HepG2 (cell line): ENCODE measurements around the gene PGPEP1. TPM values are rescaled to one million over a fixed set of nuclear protein-coding genes. Genes with fewer than 3 reads are reported as not detected.

Experiments used
- ATAC-seq: fragments of 200-7000 bp; cut with Tn5 transposase; 3 replicates; pipeline ENCODE4 v1.9.1; 2020; ENCODE audit warnings: mild to moderate bottlenecking, moderate library complexity
- BruUV-seq: library from RNA; stranded (reverse); fragments of 400-500 nt; replicated peaks from 2 replicates; lab custom pipeline; 2021; lab: Mats Ljungman, UMichigan
- CTCF ChIA-PET: fragments of 300-600 bp; formaldehyde crosslinking; extraction: SDS; loops from one replicate; lab custom pipeline; 2021; ENCODE audit warnings: low total read pairs, inconsistent platforms, low intra/inter-chr PET ratio; lab: Yijun Ruan, JAX
- POLR2A ChIA-PET: fragments of 350-600 bp; sonication (Branson Sonifier 250); formaldehyde crosslinking; loops from one replicate; lab custom pipeline; 2020; ENCODE audit warnings: antibody characterized with exemption, inconsistent platforms; lab: Yijun Ruan, JAX
- DNase-seq: peaks from one replicate; pipeline ENCODE4 v3.0.0-alpha.2; 2015; ENCODE audit warnings: low spot score
- FAIRE-seq: peaks from 3 replicates; lab custom pipeline; 2011; peaks lifted over from hg19 to GRCh38; lab: Jason Lieb, UNC
- H2AFZ ChIP-seq: one replicate; pipeline ENCODE4 v1.6.1; 2011; ENCODE audit warnings: low read length, inconsistent platforms
- H3K27ac ChIP-seq: fragments of 300-600 bp; 3 replicates; pipeline ENCODE4 v1.8.0; 2011; ENCODE audit warnings: mixed run types, mild to moderate bottlenecking, mixed read lengths, low read length, inconsistent platforms; ENCODE audit not compliant: insufficient read depth; ENCODE audit errors: extremely low read length
- H3K27me3 ChIP-seq, 2 experiments: fragments of 200-600 bp in 1 of 2; 2 replicates in 1 of 2; 3 replicates in 1 of 2; pipeline versions ENCODE4 v1.6.0 to v1.8.0; 2011; ENCODE audit warnings: low read length in 2 of 2, mild to moderate bottlenecking in 2 of 2, moderate library complexity in 2 of 2, inconsistent platforms in 1 of 2; ENCODE audit not compliant: insufficient read depth in 2 of 2, control insufficient read depth in 1 of 2
- H3K36me3 ChIP-seq, 2 experiments: fragments of 200-600 bp in 1 of 2; replicated peaks in 1 of 2; 2 replicates in 1 of 2; 3 replicates in 1 of 2; pipeline versions ENCODE4 v1.5.1 to v1.8.0; 2011; ENCODE audit warnings: low read length in 2 of 2, inconsistent platforms in 1 of 2; ENCODE audit not compliant: insufficient read depth in 2 of 2, control insufficient read depth in 1 of 2
- H3K4me1 ChIP-seq: 2 replicates; pipeline ENCODE4 v1.5.1; 2012; ENCODE audit warnings: low read length, inconsistent platforms; ENCODE audit not compliant: insufficient read depth
- H3K4me2 ChIP-seq: 2 replicates; pipeline ENCODE4 v1.6.0; 2011; ENCODE audit warnings: low read depth, low read length, inconsistent platforms
- H3K4me3 ChIP-seq, 3 experiments: fragments of 200-600 bp in 1 of 3; sonication (generic), shearing (Covaris generic) in 1 of 3; replicated peaks in 1 of 3; 2 replicates each; pipeline ENCODE4 v1.5.1; 2011 to 2016; ENCODE audit warnings: low read length in 3 of 3, inconsistent platforms in 2 of 3, low read depth in 2 of 3, mild to moderate bottlenecking in 2 of 3, control low read depth in 1 of 3, mixed read lengths in 1 of 3; ENCODE audit not compliant: insufficient read depth in 1 of 3
- H3K79me2 ChIP-seq: one replicate; pipeline ENCODE4 v1.6.1; 2011; ENCODE audit warnings: low read length, inconsistent platforms; ENCODE audit not compliant: insufficient read depth
- H3K9ac ChIP-seq: 2 replicates; pipeline ENCODE4 v1.6.0; 2011; ENCODE audit warnings: mild to moderate bottlenecking, low read depth, low read length, inconsistent platforms; ENCODE audit not compliant: insufficient read depth
- H3K9me3 ChIP-seq: 2 replicates; pipeline ENCODE4 v1.5.1; 2012; ENCODE audit warnings: mild to moderate bottlenecking, low read length
- H4K20me1 ChIP-seq: 2 replicates; pipeline ENCODE4 v1.6.0; 2011; ENCODE audit warnings: inconsistent platforms, mild to moderate bottlenecking, low read length, moderate library complexity; ENCODE audit not compliant: insufficient read depth
- AKAP8 ChIP-seq: sonication (generic); formaldehyde crosslinking; IDR thresholded peaks from 2 replicates; pipeline ENCODE4 v1.5.1; 2020; ENCODE audit warnings: mild to moderate bottlenecking, missing genetic modification reagents
- CBX2 ChIP-seq, 2 experiments: fragments of 200-600 bp in 1 of 2; sonication (generic); formaldehyde crosslinking in 1 of 2; IDR thresholded peaks; 2 replicates each; pipeline versions ENCODE4 v1.7.0 to v1.8.1; 2018 to 2022; ENCODE audit warnings: low read depth in 2 of 2, low read length in 1 of 2, mild to moderate bottlenecking in 1 of 2, missing genetic modification reagents in 1 of 2
- KDM3A ChIP-seq: IDR thresholded peaks from 2 replicates; pipeline ENCODE4 v1.6.1; 2018; ENCODE audit warnings: low read depth, missing compliant biosample characterization
- LCORL ChIP-seq, 2 experiments: fragments of 450-650 bp in 1 of 2; sonication (generic) in 1 of 2; formaldehyde crosslinking in 1 of 2; IDR thresholded peaks; 2 replicates each; pipeline versions ENCODE4 v1.5.0 to v1.6.1; 2017 to 2020; ENCODE audit warnings: antibody characterized with exemption in 1 of 2, missing genetic modification reagents in 1 of 2
- NFIB ChIP-seq: sonication (generic); formaldehyde crosslinking; IDR thresholded peaks from 2 replicates; pipeline ENCODE4 v1.9.0; 2021; ENCODE audit warnings: missing genetic modification reagents, mild to moderate bottlenecking, borderline replicate concordance
- PBX3 ChIP-seq: sonication (generic); formaldehyde crosslinking; IDR thresholded peaks from 2 replicates; pipeline ENCODE4 v1.8.1; 2023; ENCODE audit warnings: missing genetic modification reagents, inconsistent platforms, borderline replicate concordance
- PRDM15 ChIP-seq: sonication (generic); formaldehyde crosslinking; IDR thresholded peaks from 2 replicates; pipeline ENCODE4 v1.4.0; 2020; ENCODE audit warnings: missing genetic modification reagents
- RCOR2 ChIP-seq: IDR thresholded peaks from 2 replicates; pipeline ENCODE4 v1.6.1; 2016; ENCODE audit warnings: missing biosample characterization, missing genetic modification reagents
- SOX13 ChIP-seq, 3 experiments: fragments of 450-650 bp in 1 of 3; sonication (generic) in 1 of 3; formaldehyde crosslinking in 1 of 3; IDR thresholded peaks in 2 of 3; conservative IDR thresholded peaks in 1 of 3; 2 replicates each; pipeline versions ENCODE4 v1.5.0 to v1.6.1; 2016 to 2020; ENCODE audit warnings: antibody characterized with exemption in 1 of 3, mild to moderate bottlenecking in 1 of 3, missing compliant biosample characterization in 1 of 3, missing genetic modification reagents in 1 of 3, moderate library complexity in 1 of 3
- ZNF569 ChIP-seq: sonication (generic); formaldehyde crosslinking; IDR thresholded peaks from 2 replicates; pipeline ENCODE4 v1.5.0; 2020; ENCODE audit warnings: mild to moderate bottlenecking, missing genetic modification reagents, moderate library complexity, borderline replicate concordance
- ZNF616 ChIP-seq: sonication (generic); formaldehyde crosslinking; IDR thresholded peaks from 2 replicates; pipeline ENCODE4 v1.5.0; 2020; ENCODE audit warnings: low read depth, mild to moderate bottlenecking, missing genetic modification reagents
- WGBS: methylation state at CpG from one replicate; pipeline ENCODE4 v1.1.6; 2017; ENCODE audit warnings: low lambda C conversion rate; 5-methylcytosine and 5-hydroxymethylcytosine counted together
- in situ Hi-C: cut with HindIII; loops from 2 replicates; pipeline ENCODE4 v1.10.0; 2017; ENCODE audit warnings: low pct_unique_long_range_greater_than_20kb; ENCODE audit not compliant: extremely low pct_ligation_motif_present
- intact Hi-C: fragments of 100-400 bp; cut with micrococcal nuclease; formaldehyde crosslinking; loops from one replicate; pipeline ENCODE4 v1.10.0; 2022; ENCODE audit not compliant: unreplicated experiment
- polyA plus RNA-seq, 8 experiments: library from polyadenylated mRNA; depleted of rRNA in 3 of 8; stranded (reverse) in 7 of 8; unstranded in 1 of 8; fragments of >200 nt; fragmentation: Illumina TruSeq in 4 of 8; extraction: Trizol in 4 of 8; gene quantifications; 2 replicates each; pipeline versions ENCODE4 v1.2.1 to v1.2.3, GENCODE V29; 2011 to 2016; ENCODE audit warnings: low read depth in 4 of 8, missing spikeins in 1 of 8, mixed read lengths in 1 of 8; ENCODE audit not compliant: insufficient read depth in 1 of 8
- total RNA-seq, 5 experiments: library from RNA; depleted of rRNA; stranded (reverse); fragments of >200 nt; fragmentation: Illumina TruSeq; extraction: Trizol; gene quantifications; 2 replicates each; pipeline ENCODE4 v1.2.3, GENCODE V29; 2016; ENCODE audit warnings: low read depth in 1 of 5
- TF ChIP-seq, protein P1 (sequence below): IDR thresholded peaks from 2 replicates; pipeline ENCODE4 v1.6.1; 2016; ENCODE audit warnings: low read depth, borderline replicate concordance

Gene PGPEP1
- total and polyA plus RNA-seq, 2 of the 13 experiments (the other 11 are each of a cell fraction or from before 2014, with no cell fraction given): 53.1 to 56.6 TPM

- TF ChIP-seq SOX13 (IDR thresholded peaks at IDR 0.05) (no peak), SOX13 (CRISPR knock-in tag; conservative IDR thresholded peaks at IDR 0.05 in 1 of 2, IDR thresholded peaks at IDR 0.05 in 1 of 2) (no peak), LCORL (IDR thresholded peaks at IDR 0.05) (no peak), LCORL (CRISPR knock-in tag; IDR thresholded peaks at IDR 0.05) (no peak)
Measured at GRCh38 chr19:18385359-18385674, 44.9 kb downstream of the PGPEP1 start (continued).

DNA sequence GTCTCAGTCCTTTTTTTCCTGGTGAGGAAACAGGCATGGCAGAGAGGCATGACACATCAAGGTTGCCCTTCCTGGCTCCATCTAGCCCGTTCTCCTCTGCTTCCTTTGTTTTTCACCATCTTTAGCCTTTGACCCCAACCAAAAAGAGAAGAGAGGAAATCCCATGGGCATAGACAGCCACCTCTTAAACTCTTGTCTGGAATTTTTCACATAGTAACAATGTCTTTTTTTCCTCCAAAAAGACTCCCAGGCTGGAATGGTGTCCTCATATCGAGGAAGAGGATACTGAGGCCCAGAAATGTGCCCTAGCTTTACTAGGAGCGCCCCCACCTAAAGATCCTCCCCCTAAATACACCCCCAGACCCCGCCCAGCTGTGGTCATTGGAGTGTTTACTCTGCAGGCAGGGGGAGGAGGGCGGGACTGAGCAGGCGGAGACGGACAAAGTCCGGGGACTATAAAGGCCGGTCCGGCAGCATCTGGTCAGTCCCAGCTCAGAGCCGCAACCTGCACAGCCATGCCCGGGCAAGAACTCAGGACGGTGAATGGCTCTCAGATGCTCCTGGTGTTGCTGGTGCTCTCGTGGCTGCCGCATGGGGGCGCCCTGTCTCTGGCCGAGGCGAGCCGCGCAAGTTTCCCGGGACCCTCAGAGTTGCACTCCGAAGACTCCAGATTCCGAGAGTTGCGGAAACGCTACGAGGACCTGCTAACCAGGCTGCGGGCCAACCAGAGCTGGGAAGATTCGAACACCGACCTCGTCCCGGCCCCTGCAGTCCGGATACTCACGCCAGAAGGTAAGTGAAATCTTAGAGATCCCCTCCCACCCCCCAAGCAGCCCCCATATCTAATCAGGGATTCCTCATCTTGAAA is 45.5 kb downstream of the PGPEP1 start, which contains the start of gene GDF15:
Gene GDF15 (plus strand): TSS at position 484 of the 868 bp plus-strand sequence. CDS start 32 bp downstream, at position 516.
- POLR2A ChIA-PET: interaction anchor here (0.6 to 14.3 kb wide), 30 partner anchors 8 to 1892 kb away, joined by 3 to 514 read pairs (median 7); partner anchors contain the start of genes IQCN, JUND, LSM4 and PGPEP1
- Histone ChIP-seq H3K9ac (peak within 1 kb of the TSS; percentile 84), H2AFZ (no peak within 1 kb of the TSS)
- TF ChIP-seq AKAP8 (CRISPR knock-in tag) (peak; percentile 90), PBX3 (peak; percentile 86; the same call in 1 of the 2 replicates), PRDM15 (CRISPR knock-in tag) (peak; percentile 73), CBX2 (IDR thresholded peaks at IDR 0.05; ENCODE audit: low read depth, low read length) (no peak), CBX2 (CRISPR knock-in tag; IDR thresholded peaks at IDR 0.05; ENCODE audit: low read depth) (no peak), NFIB (CRISPR knock-in tag) (no peak), ZNF569 (no peak), ZNF616 (CRISPR knock-in tag) (peak; percentile 72), RCOR2 (CRISPR knock-in tag) (no peak), KDM3A (peak; percentile 85)
- TF ChIP-seq, protein P1, sequence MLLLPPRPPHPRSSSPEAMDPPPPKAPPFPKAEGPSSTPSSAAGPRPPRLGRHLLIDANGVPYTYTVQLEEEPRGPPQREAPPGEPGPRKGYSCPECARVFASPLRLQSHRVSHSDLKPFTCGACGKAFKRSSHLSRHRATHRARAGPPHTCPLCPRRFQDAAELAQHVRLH: peak; percentile 62

More for the DNA sequence above, 45.5 kb downstream of the PGPEP1 start, which contains the start of gene GDF15:
- intact Hi-C loops (loop anchor here (2.0 to 5.0 kb wide), 2 partner anchors 25 to 39 kb away; no protein-coding TSS in a partner anchor), in situ Hi-C loops (no loop called here)
- Histone ChIP-seq H3K9me3 (no peaks in the 10 kb centered on the region), H3K36me3 (peaks cover 4 to 24% of the 10 kb centered on the region in 2 experiments; a peak in 4 of 5 replicates), H3K79me2 (peaks cover 57% of the 10 kb centered on the region), H3K4me1 (peaks cover 46% of the 10 kb centered on the region), H4K20me1 (peaks cover 42% of the 10 kb centered on the region), H3K27ac (peak within 1 kb of the TSS; percentile 80), H3K4me2 (peak within 1 kb of the TSS; percentile 97), H3K27me3 (no peaks in the 10 kb centered on the region; a peak in 1 of 5 replicates), H3K4me3 (peak within 1 kb of the TSS; percentile 86 to 95 (median 91))
- WGBS: 2% methylated on average over 25 of the region's 33 CpGs
- peak; percentile 95 for DNase-seq
- FAIRE-seq: peak; percentile 60
- CTCF ChIA-PET: interaction anchor here (0.9 to 4.4 kb wide), 6 partner anchors 12 to 107 kb away, joined by 3 to 20 read pairs (median 4); no protein-coding TSS in a partner anchor
- peak; percentile 81 for ATAC-seq
- no TSS peak for BruUV-seq
